ENCODE data around the gene ANO10. TPM values are rescaled to one million over a fixed set of nuclear protein-coding genes. Genes with fewer than 3 reads are reported as not detected.

The ANO10 gene
- total RNA-seq, 2 experiments from 2014 or later, result 8.4 to 8.5 TPM

- Mint-ChIP-seq H3K4me1 (ENCODE audit: low read depth) (peaks cover 5% of the 10 kb centered on the region), H3K27ac (no peak overlapping the region), H3K27me3 (no peaks in the 10 kb centered on the region), H3K9me3 (peaks cover 72% of the 10 kb centered on the region), H3K36me3 (peaks cover 72% of the 10 kb centered on the region), H3K4me3 (no peak overlapping the region)
- ChIA-PET CTCF (no interaction called here), POLR2A (no interaction called here)
- DNase-seq, result no peak
- intact Hi-C loops (cut with micrococcal nuclease), result no loop called here
These were observed 268.4 kb downstream of the ANO10 start for GRCh38 chr3:43353393-43353792.

- H3K27ac Mint-ChIP-seq, result no peak overlapping the region
These were observed 272.1 kb downstream of the ANO10 start for GRCh38 chr3:43349716-43350115.

DNA sequence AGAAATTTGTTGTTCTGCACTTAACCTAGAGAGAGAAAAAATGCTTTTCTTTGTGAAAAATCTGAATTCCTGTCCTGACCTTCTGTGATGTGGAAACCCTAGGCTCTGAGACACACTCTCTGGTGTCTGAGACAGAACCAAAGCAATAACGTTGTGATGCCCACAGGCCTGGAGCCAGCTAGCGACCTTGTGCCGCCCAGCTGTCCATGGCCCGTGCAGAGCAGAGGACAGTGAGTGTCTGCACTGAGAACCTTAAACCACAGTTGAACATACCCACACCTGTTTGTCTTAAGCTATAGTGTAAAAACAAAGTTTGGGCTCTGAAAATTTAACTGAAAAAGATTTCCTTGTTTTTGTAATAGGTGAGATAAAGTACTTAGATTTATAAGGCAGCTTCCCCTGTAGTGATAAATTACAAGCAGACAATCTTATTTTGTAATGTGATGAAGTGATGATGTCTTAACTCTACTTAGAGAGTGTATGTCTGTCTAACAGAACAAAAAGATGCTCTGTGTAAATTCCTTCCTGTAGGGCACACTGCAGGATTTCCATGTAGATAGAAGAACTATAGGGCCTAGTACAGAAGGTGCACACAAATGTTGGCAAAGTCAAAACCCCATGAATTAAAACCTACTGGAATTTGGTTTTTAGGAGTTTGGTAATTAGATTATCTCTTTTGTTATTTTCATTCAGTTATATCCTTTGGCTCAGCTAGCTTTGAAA, 272.8 kb downstream of the ANO10 start:
- ChIA-PET CTCF (no interaction called here), POLR2A (no interaction called here)
- Mint-ChIP-seq H3K27me3 (no peaks in the 10 kb centered on the region), H3K36me3 (peaks cover 77% of the 10 kb centered on the region), H3K9me3 (peaks cover 30% of the 10 kb centered on the region), H3K27ac (no peak overlapping the region), H3K4me1 (ENCODE audit: low read depth) (peaks cover 38% of the 10 kb centered on the region), H3K4me3 (no peak overlapping the region)
- intact Hi-C loops (cut with micrococcal nuclease), result no loop called here
- no peak for DNase-seq

More at GRCh38 chr3:43349716-43350115, 272.1 kb downstream of the ANO10 start:
- intact Hi-C loops (cut with micrococcal nuclease), result no loop called here
- peaks cover 80% of the 10 kb centered on the region for H3K36me3 Mint-ChIP-seq
- DNase-seq, result peak; percentile 14
- H3K4me3 Mint-ChIP-seq, result no peak overlapping the region
- no peaks in the 10 kb centered on the region for H3K27me3 Mint-ChIP-seq
- peaks cover 37% of the 10 kb centered on the region for H3K9me3 Mint-ChIP-seq
- ChIA-PET POLR2A (no interaction called here), CTCF (no interaction called here)
- peaks cover 33% of the 10 kb centered on the region for H3K4me1 Mint-ChIP-seq (ENCODE audit: low read depth)

DNA sequence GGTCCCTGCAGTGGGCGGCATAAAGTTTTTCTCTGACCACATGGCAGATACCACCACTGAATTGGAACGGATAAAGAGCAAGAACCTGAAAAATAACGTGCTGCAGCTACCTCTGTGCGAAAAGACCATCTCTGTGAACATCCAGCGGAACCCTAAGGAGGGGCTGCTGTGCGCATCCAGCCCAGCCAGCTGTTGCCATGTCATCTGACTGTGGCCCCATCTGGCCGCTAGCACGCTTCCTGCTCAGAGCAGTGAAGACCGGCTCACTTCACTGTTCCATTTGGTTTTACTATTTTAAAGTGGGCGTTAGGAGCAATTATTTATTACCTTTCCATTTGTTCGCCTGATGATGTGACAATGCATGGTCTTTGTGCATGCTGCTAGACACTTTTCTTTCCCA, 273.5 kb downstream of the ANO10 start:
- Mint-ChIP-seq H3K9me3 (peaks cover 23% of the 10 kb centered on the region), H3K36me3 (peaks cover 75% of the 10 kb centered on the region), H3K27ac (no peak overlapping the region), H3K4me3 (no peak overlapping the region), H3K4me1 (ENCODE audit: low read depth) (peaks cover 45% of the 10 kb centered on the region), H3K27me3 (no peaks in the 10 kb centered on the region)
- intact Hi-C loops (cut with micrococcal nuclease), result no loop called here
- POLR2A ChIA-PET, result interaction anchor here (0.7 kb wide), 1 partner anchor 58 kb away, joined by 3 read pairs; no protein-coding TSS in a partner anchor
- DNase-seq, result no peak
- CTCF ChIA-PET, result interaction anchor here (1.1 kb wide), 1 partner anchor 186 kb away, joined by 3 read pairs; no protein-coding TSS in a partner anchor

DNA sequence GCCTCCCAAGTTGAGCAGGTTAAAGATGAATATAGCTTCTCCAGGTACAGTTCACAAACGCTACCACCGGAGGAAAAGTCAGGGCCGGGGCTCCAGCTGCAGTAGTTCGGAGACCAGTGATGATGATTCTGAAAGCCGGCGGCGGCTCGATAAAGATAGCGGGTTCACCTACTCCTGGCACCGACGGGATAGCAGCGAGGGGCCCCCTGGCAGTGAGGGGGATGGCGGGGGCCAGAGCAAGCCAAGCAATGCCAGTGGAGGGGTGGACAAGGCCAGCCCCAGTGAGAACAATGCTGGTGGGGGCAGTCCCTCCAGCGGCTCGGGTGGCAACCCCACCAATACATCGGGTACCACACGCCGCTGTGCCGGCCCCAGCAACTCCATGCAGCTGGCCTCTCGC, 274.0 kb downstream of the ANO10 start:
- H3K27me3 Mint-ChIP-seq, result no peaks in the 10 kb centered on the region
- peaks cover 51% of the 10 kb centered on the region for H3K4me1 Mint-ChIP-seq (ENCODE audit: low read depth)
- CTCF ChIA-PET, result interaction anchor here (0.6 to 1.1 kb wide), 3 partner anchors 156 to 994 kb away, joined by 3 read pairs; no protein-coding TSS in a partner anchor
- intact Hi-C loops (cut with micrococcal nuclease), result loop anchor here (2.0 kb wide), 1 partner anchor 41 kb away; no protein-coding TSS in a partner anchor
- peak overlapping the region; percentile 86 for H3K27ac Mint-ChIP-seq
- POLR2A ChIA-PET, result interaction anchor here (0.7 kb wide), 1 partner anchor 57 kb away, joined by 3 read pairs; no protein-coding TSS in a partner anchor
- peaks cover 74% of the 10 kb centered on the region for H3K36me3 Mint-ChIP-seq
- DNase-seq, result no peak
- H3K9me3 Mint-ChIP-seq, result peaks cover 18% of the 10 kb centered on the region
- no peak overlapping the region for H3K4me3 Mint-ChIP-seq

- Mint-ChIP-seq H3K36me3 (peaks cover 74% of the 10 kb centered on the region), H3K4me3 (peak overlapping the region; percentile 9)
These were observed 274.6 kb downstream of the ANO10 start for GRCh38 chr3:43346978-43347749.

DNA sequence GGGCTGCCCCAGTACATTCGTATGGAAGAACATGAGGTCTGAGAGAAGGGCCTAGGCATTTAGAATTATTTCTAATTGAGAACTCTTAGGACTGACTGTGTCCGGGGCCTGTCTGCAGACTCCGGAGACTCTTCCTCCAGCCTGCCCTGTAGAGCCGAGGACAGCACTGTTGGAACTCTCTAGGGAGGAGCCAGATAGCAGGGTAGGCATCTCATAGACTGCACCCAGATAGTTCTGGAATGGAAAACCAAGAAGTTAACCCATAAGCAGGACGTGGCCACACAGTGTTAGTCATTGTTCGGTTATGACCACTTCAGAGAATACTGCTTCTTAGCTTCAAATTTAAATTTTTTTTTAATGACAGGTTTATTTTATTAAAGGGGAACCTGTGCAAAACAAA, 275.9 kb downstream of the ANO10 start:
- H3K9me3 Mint-ChIP-seq, result peaks cover 2% of the 10 kb centered on the region
- peak overlapping the region; percentile 75 for H3K27ac Mint-ChIP-seq
- intact Hi-C loops (cut with micrococcal nuclease), result loop anchor here (2.0 kb wide), 2 partner anchors 43 to 57 kb away; no protein-coding TSS in a partner anchor
- H3K27me3 Mint-ChIP-seq, result no peaks in the 10 kb centered on the region
- CTCF ChIA-PET, result interaction anchor here (1.0 to 2.7 kb wide), 4 partner anchors 25 to 184 kb away, joined by 3 to 10 read pairs (median 8); no protein-coding TSS in a partner anchor
- H3K4me1 Mint-ChIP-seq (ENCODE audit: low read depth), result peaks cover 56% of the 10 kb centered on the region
- H3K4me3 Mint-ChIP-seq, result no peak overlapping the region
- H3K36me3 Mint-ChIP-seq, result peaks cover 63% of the 10 kb centered on the region
- POLR2A ChIA-PET, result interaction anchor here (0.5 to 0.6 kb wide), 2 partner anchors 31 to 40 kb away, joined by 3 to 5 read pairs; no protein-coding TSS in a partner anchor
- peak; percentile 54 for DNase-seq

More at GRCh38 chr3:43346978-43347749, 274.6 kb downstream of the ANO10 start:
- CTCF ChIA-PET, result interaction anchor here (0.6 to 2.7 kb wide), 5 partner anchors 31 to 995 kb away, joined by 3 to 10 read pairs (median 3); no protein-coding TSS in a partner anchor
- H3K9me3 Mint-ChIP-seq, result peaks cover 13% of the 10 kb centered on the region
- H3K4me1 Mint-ChIP-seq (ENCODE audit: low read depth), result peaks cover 57% of the 10 kb centered on the region
- POLR2A ChIA-PET, result interaction anchor here (0.6 kb wide), 1 partner anchor 66 kb away, joined by 3 read pairs; no protein-coding TSS in a partner anchor
- no peaks in the 10 kb centered on the region for H3K27me3 Mint-ChIP-seq
- DNase-seq, result peak; percentile 47
- intact Hi-C loops (cut with micrococcal nuclease), result loop anchor here (2.0 kb wide), 1 partner anchor 42 kb away; no protein-coding TSS in a partner anchor
- H3K27ac Mint-ChIP-seq, result peak overlapping the region; percentile 86

- Mint-ChIP-seq H3K4me3 (no peak overlapping the region), H3K27me3 (no peaks in the 10 kb centered on the region), H3K36me3 (peaks cover 62% of the 10 kb centered on the region), H3K4me1 (ENCODE audit: low read depth) (peaks cover 58% of the 10 kb centered on the region), H3K27ac (peak overlapping the region; percentile 75), H3K9me3 (peaks cover 1% of the 10 kb centered on the region)
- intact Hi-C loops (cut with micrococcal nuclease), result loop anchor here (2.0 kb wide), 1 partner anchor 56 kb away; no protein-coding TSS in a partner anchor
- DNase-seq, result no peak
- POLR2A ChIA-PET, result interaction anchor here (0.6 to 1.4 kb wide), 2 partner anchors 40 to 59 kb away, joined by 4 to 5 read pairs; partner anchors contain the start of gene SNRK
- CTCF ChIA-PET, result interaction anchor here (1.8 to 2.7 kb wide), 3 partner anchors 33 to 183 kb away, joined by 8 to 10 read pairs (median 9); no protein-coding TSS in a partner anchor
These were observed 276.6 kb downstream of the ANO10 start for GRCh38 chr3:43345246-43345645.

DNA sequence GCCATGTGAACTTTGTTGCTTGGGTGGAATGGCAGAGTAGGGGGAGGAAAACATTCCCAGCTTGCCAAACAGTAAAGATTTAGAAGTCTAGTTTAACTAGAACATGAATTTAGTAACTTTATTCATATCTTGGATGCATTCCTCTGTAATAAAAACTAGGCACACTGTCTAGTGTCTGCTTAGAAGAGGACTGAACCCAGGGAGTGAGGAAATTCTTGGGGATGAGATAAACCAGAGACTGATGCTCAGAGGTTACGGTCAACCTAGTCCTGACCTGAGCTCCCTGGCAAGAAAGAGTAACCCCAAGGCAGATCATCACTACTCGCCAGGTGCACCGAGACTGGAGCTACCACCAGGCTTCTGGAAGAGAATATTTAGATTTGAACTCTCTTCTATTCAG, 277.3 kb downstream of the ANO10 start:
- POLR2A ChIA-PET, result interaction anchor here (1.4 kb wide), 1 partner anchor 58 kb away, joined by 4 read pairs; the partner anchor contains the start of gene SNRK
- Mint-ChIP-seq H3K27ac (peak overlapping the region; percentile 34), H3K4me3 (no peak overlapping the region)

DNA sequence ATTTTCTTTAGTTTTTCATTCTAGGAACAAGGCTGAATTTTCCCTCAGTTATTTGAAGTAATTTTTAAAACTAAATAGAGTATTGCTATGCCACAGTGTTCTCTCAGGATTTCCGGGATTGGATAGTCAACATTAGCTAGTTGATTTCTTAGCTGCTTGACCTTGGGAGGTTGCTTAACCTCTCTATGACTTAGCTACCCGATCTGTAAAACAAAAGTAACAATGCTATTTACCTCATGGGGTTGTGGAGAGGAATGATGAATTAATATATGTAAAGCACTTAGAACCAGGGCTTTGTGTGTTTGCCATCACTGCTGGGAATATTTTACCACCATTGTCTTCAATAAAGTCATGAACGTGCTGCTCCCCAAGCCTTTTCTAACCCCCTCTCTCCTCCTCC, 278.0 kb downstream of the ANO10 start:
- no peak for DNase-seq
- intact Hi-C loops (cut with micrococcal nuclease), result loop anchor here (2.0 kb wide), 1 partner anchor 55 kb away; no protein-coding TSS in a partner anchor
- POLR2A ChIA-PET, result interaction anchor here (1.4 kb wide), 1 partner anchor 57 kb away, joined by 4 read pairs; the partner anchor contains the start of gene SNRK
- Mint-ChIP-seq H3K27ac (no peak overlapping the region), H3K27me3 (no peaks in the 10 kb centered on the region), H3K4me1 (ENCODE audit: low read depth) (peaks cover 58% of the 10 kb centered on the region), H3K36me3 (peaks cover 64% of the 10 kb centered on the region), H3K4me3 (no peak overlapping the region), H3K9me3 (peaks cover 6% of the 10 kb centered on the region)
- CTCF ChIA-PET, result interaction anchor here (1.1 kb wide), 1 partner anchor 181 kb away, joined by 4 read pairs; no protein-coding TSS in a partner anchor

More for the DNA sequence above, 277.3 kb downstream of the ANO10 start:
- intact Hi-C loops (cut with micrococcal nuclease), result loop anchor here (2.0 kb wide), 1 partner anchor 56 kb away; no protein-coding TSS in a partner anchor
- peaks cover 4% of the 10 kb centered on the region for H3K9me3 Mint-ChIP-seq
- H3K4me1 Mint-ChIP-seq (ENCODE audit: low read depth), result peaks cover 58% of the 10 kb centered on the region
- CTCF ChIA-PET, result interaction anchor here (1.1 to 2.7 kb wide), 2 partner anchors 33 to 182 kb away, joined by 4 to 10 read pairs; no protein-coding TSS in a partner anchor
- H3K36me3 Mint-ChIP-seq, result peaks cover 64% of the 10 kb centered on the region
- no peaks in the 10 kb centered on the region for H3K27me3 Mint-ChIP-seq
- DNase-seq, result no peak

DNA sequence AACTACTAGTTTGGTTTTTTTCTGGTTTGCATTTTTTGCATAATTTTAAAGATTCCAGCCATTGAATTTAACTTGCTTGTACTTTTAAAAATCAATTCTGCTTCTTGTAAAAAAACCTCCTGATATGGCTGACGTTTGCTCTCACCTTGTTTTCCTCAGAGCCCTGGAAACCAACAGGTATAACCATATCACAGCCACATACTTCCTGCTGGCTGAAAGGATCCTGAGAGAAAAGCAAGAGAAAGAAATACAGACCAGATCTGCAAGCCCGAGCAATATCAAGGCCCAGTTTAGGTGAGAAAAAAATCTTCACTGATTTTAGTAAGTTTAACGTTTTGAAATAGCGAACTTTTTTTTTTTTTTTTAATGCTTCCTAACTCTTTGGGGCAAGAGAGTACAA, 278.6 kb downstream of the ANO10 start:
- ChIA-PET POLR2A (no interaction called here), CTCF (no interaction called here)
- Mint-ChIP-seq H3K4me1 (ENCODE audit: low read depth) (peaks cover 56% of the 10 kb centered on the region), H3K27me3 (no peaks in the 10 kb centered on the region), H3K9me3 (peaks cover 12% of the 10 kb centered on the region), H3K27ac (peak overlapping the region; percentile 49), H3K36me3 (peaks cover 64% of the 10 kb centered on the region), H3K4me3 (no peak overlapping the region)
- no peak for DNase-seq
- intact Hi-C loops (cut with micrococcal nuclease), result no loop called here
